DOHH2 (cell line): Measurements from ENCODE around the gene IFNA13.
"Not testable (repeated sequence)": the region's sequence is repeated elsewhere in the genome, so short reads cannot be mapped to it uniquely, and the experiment has no call there.

Experiments used
- EZH2phosphoT487 ChIP-seq: fragments of 200-600 bp; sonication (generic); IDR thresholded peaks from 2 replicates; pipeline ENCODE4 v1.6.1; 2017; ENCODE audit warnings: borderline replicate concordance, mild to moderate bottlenecking, antibody characterized with exemption, low read length, moderate library complexity, mixed read lengths
- TF ChIP-seq, protein P1 (sequence below): fragments of 200-600 bp; sonication (generic); IDR thresholded peaks from one replicate; pipeline ENCODE4 v1.5.1; 2014; ENCODE audit warnings: antibody characterized with exemption, mild to moderate bottlenecking, low read depth, low read length; ENCODE audit not compliant: poor library complexity, severe bottlenecking

DNA sequence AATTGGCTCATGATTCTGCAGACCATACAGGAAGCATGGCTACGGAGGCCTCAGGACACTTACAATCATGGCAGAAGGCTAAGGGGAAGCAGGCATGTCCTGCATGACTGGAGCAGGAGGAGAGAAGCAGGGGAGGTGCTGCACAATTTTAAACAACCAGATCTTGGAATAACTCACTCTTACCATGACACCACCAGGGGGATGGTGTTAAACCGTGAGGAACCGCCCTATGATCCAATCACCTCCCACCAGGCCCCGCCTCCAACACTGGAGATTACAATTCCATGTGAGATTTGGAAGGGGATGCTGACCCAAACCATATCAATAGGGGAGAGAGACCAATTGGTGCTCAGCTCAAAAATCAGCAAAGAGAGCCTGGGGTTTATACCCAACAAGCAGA is 3.6 kb upstream of the IFNA13 start:
- TF ChIP-seq, protein P1, sequence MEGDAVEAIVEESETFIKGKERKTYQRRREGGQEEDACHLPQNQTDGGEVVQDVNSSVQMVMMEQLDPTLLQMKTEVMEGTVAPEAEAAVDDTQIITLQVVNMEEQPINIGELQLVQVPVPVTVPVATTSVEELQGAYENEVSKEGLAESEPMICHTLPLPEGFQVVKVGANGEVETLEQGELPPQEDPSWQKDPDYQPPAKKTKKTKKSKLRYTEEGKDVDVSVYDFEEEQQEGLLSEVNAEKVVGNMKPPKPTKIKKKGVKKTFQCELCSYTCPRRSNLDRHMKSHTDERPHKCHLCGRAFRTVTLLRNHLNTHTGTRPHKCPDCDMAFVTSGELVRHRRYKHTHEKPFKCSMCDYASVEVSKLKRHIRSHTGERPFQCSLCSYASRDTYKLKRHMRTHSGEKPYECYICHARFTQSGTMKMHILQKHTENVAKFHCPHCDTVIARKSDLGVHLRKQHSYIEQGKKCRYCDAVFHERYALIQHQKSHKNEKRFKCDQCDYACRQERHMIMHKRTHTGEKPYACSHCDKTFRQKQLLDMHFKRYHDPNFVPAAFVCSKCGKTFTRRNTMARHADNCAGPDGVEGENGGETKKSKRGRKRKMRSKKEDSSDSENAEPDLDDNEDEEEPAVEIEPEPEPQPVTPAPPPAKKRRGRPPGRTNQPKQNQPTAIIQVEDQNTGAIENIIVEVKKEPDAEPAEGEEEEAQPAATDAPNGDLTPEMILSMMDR, result not testable (repeated sequence)
- TF ChIP-seq EZH2phosphoT487, result not testable (repeated sequence)
